ENCODE measurements around the gene MAPK10. TPM values are rescaled to one million over a fixed set of nuclear protein-coding genes. Genes with fewer than 3 reads are reported as not detected.

Gene MAPK10
- total and polyA plus RNA-seq, 9 of the 15 experiments (the other 6 are each of a cell fraction or from before 2014, with no cell fraction given), result 0.10 to 0.53 (median 0.18) TPM; not detected in 4

DNA sequence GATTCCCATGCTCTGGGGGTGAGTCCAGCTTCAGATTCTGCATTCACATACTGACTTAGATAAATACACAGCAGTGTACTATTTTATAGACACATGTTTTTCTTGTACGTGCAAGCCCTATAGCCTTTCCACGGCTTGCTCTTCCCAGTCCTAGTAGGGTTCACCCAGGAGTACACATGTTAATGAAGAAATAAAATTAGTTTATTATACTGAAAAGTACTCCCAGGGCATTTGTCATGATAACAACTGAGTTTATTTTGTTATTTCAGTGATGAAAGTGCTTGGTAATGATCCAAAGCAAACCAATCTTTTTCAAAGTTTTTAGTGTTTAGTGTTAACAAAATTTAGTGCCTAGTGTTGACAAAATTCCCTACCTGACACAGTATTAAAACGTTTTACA lies 21.3 kb downstream of the MAPK10 start (continued):
- TF ChIP-seq, protein P1, sequence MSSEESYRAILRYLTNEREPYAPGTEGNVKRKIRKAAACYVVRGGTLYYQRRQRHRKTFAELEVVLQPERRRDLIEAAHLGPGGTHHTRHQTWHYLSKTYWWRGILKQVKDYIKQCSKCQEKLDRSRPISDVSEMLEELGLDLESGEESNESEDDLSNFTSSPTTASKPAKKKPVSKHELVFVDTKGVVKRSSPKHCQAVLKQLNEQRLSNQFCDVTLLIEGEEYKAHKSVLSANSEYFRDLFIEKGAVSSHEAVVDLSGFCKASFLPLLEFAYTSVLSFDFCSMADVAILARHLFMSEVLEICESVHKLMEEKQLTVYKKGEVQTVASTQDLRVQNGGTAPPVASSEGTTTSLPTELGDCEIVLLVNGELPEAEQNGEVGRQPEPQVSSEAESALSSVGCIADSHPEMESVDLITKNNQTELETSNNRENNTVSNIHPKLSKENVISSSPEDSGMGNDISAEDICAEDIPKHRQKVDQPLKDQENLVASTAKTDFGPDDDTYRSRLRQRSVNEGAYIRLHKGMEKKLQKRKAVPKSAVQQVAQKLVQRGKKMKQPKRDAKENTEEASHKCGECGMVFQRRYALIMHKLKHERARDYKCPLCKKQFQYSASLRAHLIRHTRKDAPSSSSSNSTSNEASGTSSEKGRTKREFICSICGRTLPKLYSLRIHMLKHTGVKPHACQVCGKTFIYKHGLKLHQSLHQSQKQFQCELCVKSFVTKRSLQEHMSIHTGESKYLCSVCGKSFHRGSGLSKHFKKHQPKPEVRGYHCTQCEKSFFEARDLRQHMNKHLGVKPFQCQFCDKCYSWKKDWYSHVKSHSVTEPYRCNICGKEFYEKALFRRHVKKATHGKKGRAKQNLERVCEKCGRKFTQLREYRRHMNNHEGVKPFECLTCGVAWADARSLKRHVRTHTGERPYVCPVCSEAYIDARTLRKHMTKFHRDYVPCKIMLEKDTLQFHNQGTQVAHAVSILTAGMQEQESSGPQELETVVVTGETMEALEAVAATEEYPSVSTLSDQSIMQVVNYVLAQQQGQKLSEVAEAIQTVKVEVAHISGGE (CRISPR knock-in tag; IDR thresholded peaks at IDR 0.05), result no peak

DNA sequence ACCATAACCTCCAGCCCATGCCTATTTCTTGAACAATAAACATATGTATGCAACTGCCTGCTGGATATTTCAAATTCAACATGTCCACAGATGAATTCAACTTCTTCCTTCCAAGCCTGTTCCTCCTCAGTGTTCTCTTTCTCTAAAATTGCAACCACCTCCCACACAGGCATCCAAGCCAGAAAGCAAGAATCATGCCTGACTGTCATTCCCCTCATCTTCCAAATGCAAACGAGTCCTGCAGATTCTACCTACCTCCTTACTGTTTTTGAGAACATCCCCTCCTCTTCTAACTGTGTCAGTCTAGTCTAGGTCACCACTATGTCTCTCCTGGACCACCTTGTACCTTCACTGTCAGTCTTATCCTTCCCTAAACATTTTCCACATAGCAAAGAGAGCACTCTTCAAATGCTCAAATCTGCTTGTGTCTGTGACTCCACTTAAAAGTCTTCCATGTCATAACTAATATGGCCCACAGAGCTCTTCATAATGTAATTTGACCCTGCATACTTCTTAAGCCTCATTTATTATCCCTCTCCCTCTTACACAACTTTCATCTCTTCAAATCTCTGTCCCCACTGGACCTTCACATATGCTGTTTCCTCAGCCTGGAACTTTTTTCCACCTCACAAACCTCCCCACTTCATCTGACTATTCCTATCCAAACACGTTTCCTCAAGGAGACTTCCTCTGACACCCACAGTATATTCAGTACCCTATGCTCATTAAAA lies 25.7 kb downstream of the MAPK10 start:
- no peak for ATAC-seq
- no peaks in the 10 kb centered on the region for H3K36me3 ChIP-seq (ENCODE audit: control insufficient read depth, insufficient read depth, low read length)
- in situ Hi-C loops (cut with MboI), result no loop called here
- CTCF ChIA-PET (ENCODE audit: low intra/inter-chr PET ratio), result no interaction called here
- H3K27ac ChIP-seq (ENCODE audit: extremely low read depth, low read depth, low read length), result no peak overlapping the region
- no peak for DNase-seq (ENCODE audit: extremely low read depth in 1 of 4, low spot score in 3 of 4)
- no peaks in the 10 kb centered on the region for H3K9me3 ChIP-seq (replicated peaks; ENCODE audit: control insufficient read depth, insufficient read depth, low read depth, low read length)
- no peak overlapping the region for H3K4me3 ChIP-seq
- POLR2A ChIA-PET, result no interaction called here
- FAIRE-seq, result no peak
- BruUV-seq (replicated peaks), result no TSS peak
- H2AFZ ChIP-seq (ENCODE audit: low read depth, low read length), result no peak overlapping the region
- WGBS (ENCODE audit: insufficient coverage, low coverage, missing lambda C conversion rate), result 0% methylated on average over 2 of the region's 2 CpGs
- H3K9ac ChIP-seq (ENCODE audit: insufficient read depth in 1 of 2, low read depth in 2 of 2, low read length in 2 of 2), result no peak overlapping the region
- H3K4me1 ChIP-seq (replicated peaks in 1 of 2; ENCODE audit: control insufficient read depth in 2 of 2, insufficient read depth in 2 of 2, low read length in 2 of 2), result no peaks in the 10 kb centered on the region
- H3K27me3 ChIP-seq (ENCODE audit: control insufficient read depth in 2 of 2, insufficient read depth in 2 of 2, low read length in 2 of 2), result no peaks in the 10 kb centered on the region
- H3K9me1 ChIP-seq (ENCODE audit: control insufficient read depth, insufficient read depth, low read length), result no peaks in the 10 kb centered on the region
- H4K20me1 ChIP-seq (replicated peaks; ENCODE audit: control insufficient read depth, insufficient read depth, low read length), result no peaks in the 10 kb centered on the region
- H3K79me2 ChIP-seq (ENCODE audit: control insufficient read depth, insufficient read depth, low read length), result no peaks in the 10 kb centered on the region
- intact Hi-C loops (cut with micrococcal nuclease), result no loop called here
- no peak overlapping the region for H3K4me2 ChIP-seq (ENCODE audit: insufficient read depth, low read length)
- TF ChIP-seq HDAC2 (IDR thresholded peaks at IDR 0.05) (no peak), FOS (IDR thresholded peaks at IDR 0.05; ENCODE audit: extremely low read depth, insufficient read length) (no peak), SIN3B (IDR thresholded peaks at IDR 0.05; ENCODE audit: low read depth) (no peak), KLF6 (CRISPR knock-in tag; IDR thresholded peaks at IDR 0.05; ENCODE audit: borderline replicate concordance) (no peak)
- TF ChIP-seq, protein P2, sequence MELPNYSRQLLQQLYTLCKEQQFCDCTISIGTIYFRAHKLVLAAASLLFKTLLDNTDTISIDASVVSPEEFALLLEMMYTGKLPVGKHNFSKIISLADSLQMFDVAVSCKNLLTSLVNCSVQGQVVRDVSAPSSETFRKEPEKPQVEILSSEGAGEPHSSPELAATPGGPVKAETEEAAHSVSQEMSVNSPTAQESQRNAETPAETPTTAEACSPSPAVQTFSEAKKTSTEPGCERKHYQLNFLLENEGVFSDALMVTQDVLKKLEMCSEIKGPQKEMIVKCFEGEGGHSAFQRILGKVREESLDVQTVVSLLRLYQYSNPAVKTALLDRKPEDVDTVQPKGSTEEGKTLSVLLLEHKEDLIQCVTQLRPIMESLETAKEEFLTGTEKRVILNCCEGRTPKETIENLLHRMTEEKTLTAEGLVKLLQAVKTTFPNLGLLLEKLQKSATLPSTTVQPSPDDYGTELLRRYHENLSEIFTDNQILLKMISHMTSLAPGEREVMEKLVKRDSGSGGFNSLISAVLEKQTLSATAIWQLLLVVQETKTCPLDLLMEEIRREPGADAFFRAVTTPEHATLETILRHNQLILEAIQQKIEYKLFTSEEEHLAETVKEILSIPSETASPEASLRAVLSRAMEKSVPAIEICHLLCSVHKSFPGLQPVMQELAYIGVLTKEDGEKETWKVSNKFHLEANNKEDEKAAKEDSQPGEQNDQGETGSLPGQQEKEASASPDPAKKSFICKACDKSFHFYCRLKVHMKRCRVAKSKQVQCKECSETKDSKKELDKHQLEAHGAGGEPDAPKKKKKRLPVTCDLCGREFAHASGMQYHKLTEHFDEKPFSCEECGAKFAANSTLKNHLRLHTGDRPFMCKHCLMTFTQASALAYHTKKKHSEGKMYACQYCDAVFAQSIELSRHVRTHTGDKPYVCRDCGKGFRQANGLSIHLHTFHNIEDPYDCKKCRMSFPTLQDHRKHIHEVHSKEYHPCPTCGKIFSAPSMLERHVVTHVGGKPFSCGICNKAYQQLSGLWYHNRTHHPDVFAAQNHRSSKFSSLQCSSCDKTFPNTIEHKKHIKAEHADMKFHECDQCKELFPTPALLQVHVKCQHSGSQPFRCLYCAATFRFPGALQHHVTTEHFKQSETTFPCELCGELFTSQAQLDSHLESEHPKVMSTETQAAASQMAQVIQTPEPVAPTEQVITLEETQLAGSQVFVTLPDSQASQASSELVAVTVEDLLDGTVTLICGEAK (IDR thresholded peaks at IDR 0.05), result no peak
- TF ChIP-seq, protein P2 (CRISPR knock-in tag; IDR thresholded peaks at IDR 0.05), result no peak
